Kidney (tissue), 14 donors: Measurements from ENCODE around the gene TMEM120B. TPM values are rescaled to one million over a fixed set of nuclear protein-coding genes. Genes with fewer than 3 reads are reported as not detected.
"Not testable (repeated sequence)": the region's sequence is repeated elsewhere in the genome, so short reads cannot be mapped to it uniquely, and the experiment has no call there.

ENCODE experiments used
- DNase-seq, 5 donors: peaks; one replicate each; pipeline ENCODE4 v3.0.0-alpha.2; 2013 to 2020
- FAIRE-seq: peaks from 2 replicates; lab custom pipeline; 2012; peaks lifted over from hg19 to GRCh38; lab: Jason Lieb, UNC
- H3K27ac ChIP-seq, 2 donors: one replicate each; pipeline ENCODE4 v1.7.0; 2013; ENCODE audit warnings: low read depth in 2 of 2, low read length in 2 of 2, inconsistent platforms in 1 of 2
- H3K27me3 ChIP-seq: one replicate; pipeline ENCODE4 v1.7.1; 2013; ENCODE audit warnings: low read length, inconsistent platforms; ENCODE audit not compliant: control insufficient read depth, insufficient read depth
- H3K36me3 ChIP-seq, 3 donors: one replicate each; pipeline versions ENCODE4 v1.7.0 to v1.7.1; 2013; ENCODE audit warnings: low read length in 3 of 3, control low read depth in 1 of 3, inconsistent platforms in 1 of 3; ENCODE audit not compliant: insufficient read depth in 3 of 3, control insufficient read depth in 2 of 3
- H3K4me1 ChIP-seq, 3 donors: one replicate each; pipeline versions ENCODE4 v1.7.0 to v1.7.1; 2013; ENCODE audit warnings: low read length in 3 of 3, inconsistent platforms in 1 of 3, low read depth in 1 of 3; ENCODE audit not compliant: control insufficient read depth in 2 of 3, insufficient read depth in 2 of 3
- H3K4me3 ChIP-seq, 3 donors: one replicate each; pipeline versions ENCODE4 v1.7.0 to v1.8.1; 2013; ENCODE audit warnings: low read length in 3 of 3, control low read depth in 1 of 3, inconsistent platforms in 1 of 3
- H3K9ac ChIP-seq, 3 donors: one replicate each; pipeline versions ENCODE4 v1.7.0 to v1.7.1; 2013; ENCODE audit warnings: low read length in 3 of 3, control low read depth in 1 of 3, inconsistent platforms in 1 of 3
- H3K9me3 ChIP-seq, 3 donors: one replicate each; pipeline versions ENCODE4 v1.7.0 to v1.7.1; 2013; ENCODE audit warnings: low read length in 3 of 3, control low read depth in 1 of 3, inconsistent platforms in 1 of 3; ENCODE audit not compliant: control insufficient read depth in 2 of 3, insufficient read depth in 1 of 3
- intact Hi-C: fragments of 100-400 bp; cut with DNase I; formaldehyde crosslinking; loops from one replicate; pipeline ENCODE4 v1.11.1; 2022
- polyA plus RNA-seq: library from polyadenylated mRNA; stranded (reverse); fragments of 350-450 nt; fragmentation: Illumina TruSeq; extraction: RNeasy Lipid Tissue Mini Kit (QIAGEN cat#74804); gene quantifications from one replicate; pipeline ENCODE4 v1.2.3, GENCODE V29; 2014; ENCODE audit warnings: low read depth, low replicate concordance; ENCODE audit not compliant: insufficient read depth
- total RNA-seq: library from RNA; stranded (reverse); fragmentation: NEBNext Ultra II Directional; extraction: Animal tissue kit (Norgen Biotek cat#: 25700); gene quantifications from one replicate; pipeline ENCODE4 v1.2.1, GENCODE V29; 2021
- TF ChIP-seq, protein P1 (sequence below): IDR thresholded peaks from 3 replicates; pipeline ENCODE4 v1.5.1; 2012; ENCODE audit warnings: mild to moderate bottlenecking, moderate library complexity, borderline replicate concordance; ENCODE audit not compliant: insufficient read depth; ENCODE audit errors: extremely low read depth
- donor health status: control.
- donor health status: control.
- donor health status: control.
- donor health status: control.
- donor health status: control.
- donor health status: DM: yes; HTN: yes; CAD: no.
- donor health status: Normal renal cell carcinoma (clear cell type).

The TMEM120B gene
- total and polyA plus RNA-seq, 2 donors from 2014 or later = 9.0 to 14.2 TPM

- DNase-seq (peak; percentile 84 to 93 (median 87)), FAIRE-seq (no peak)
- Histone ChIP-seq H3K9me3 (no peaks in the 10 kb centered on the region), H3K9ac (peak overlapping the region in 1 of 3 donors; percentile 34), H3K27me3 (no peaks in the 10 kb centered on the region), H3K36me3 (peaks cover 0 to under 1% (median under 1%) of the 10 kb centered on the region in 3 donors), H3K27ac (peak overlapping the region; percentile 51 to 72), H3K4me3 (no peak overlapping the region), H3K4me1 (peaks cover 0 to 28% (median 12%) of the 10 kb centered on the region in 3 donors)
- TF ChIP-seq, protein P1, sequence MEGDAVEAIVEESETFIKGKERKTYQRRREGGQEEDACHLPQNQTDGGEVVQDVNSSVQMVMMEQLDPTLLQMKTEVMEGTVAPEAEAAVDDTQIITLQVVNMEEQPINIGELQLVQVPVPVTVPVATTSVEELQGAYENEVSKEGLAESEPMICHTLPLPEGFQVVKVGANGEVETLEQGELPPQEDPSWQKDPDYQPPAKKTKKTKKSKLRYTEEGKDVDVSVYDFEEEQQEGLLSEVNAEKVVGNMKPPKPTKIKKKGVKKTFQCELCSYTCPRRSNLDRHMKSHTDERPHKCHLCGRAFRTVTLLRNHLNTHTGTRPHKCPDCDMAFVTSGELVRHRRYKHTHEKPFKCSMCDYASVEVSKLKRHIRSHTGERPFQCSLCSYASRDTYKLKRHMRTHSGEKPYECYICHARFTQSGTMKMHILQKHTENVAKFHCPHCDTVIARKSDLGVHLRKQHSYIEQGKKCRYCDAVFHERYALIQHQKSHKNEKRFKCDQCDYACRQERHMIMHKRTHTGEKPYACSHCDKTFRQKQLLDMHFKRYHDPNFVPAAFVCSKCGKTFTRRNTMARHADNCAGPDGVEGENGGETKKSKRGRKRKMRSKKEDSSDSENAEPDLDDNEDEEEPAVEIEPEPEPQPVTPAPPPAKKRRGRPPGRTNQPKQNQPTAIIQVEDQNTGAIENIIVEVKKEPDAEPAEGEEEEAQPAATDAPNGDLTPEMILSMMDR = no peak
- intact Hi-C loops = no loop called here
Observed at GRCh38 chr12:121789800-121790728, 77.5 kb downstream of the TMEM120B start.

- DNase-seq, H3K9ac ChIP-seq, H3K4me3 ChIP-seq, H3K9me3 ChIP-seq, H3K27me3 ChIP-seq, H3K36me3 ChIP-seq, intact Hi-C loops, H3K27ac ChIP-seq, FAIRE-seq: not testable (repeated sequence)
- H3K4me1 ChIP-seq = peaks cover 0 to 35% (median 17%) of the 10 kb centered on the region in 3 donors
Observed at GRCh38 chr12:121790785-121791184, 78.2 kb downstream of the TMEM120B start.

- no peak for FAIRE-seq
- Histone ChIP-seq H3K4me1 (peaks cover 0 to 43% (median 25%) of the 10 kb centered on the region in 3 donors), H3K9me3 (no peaks in the 10 kb centered on the region), H3K36me3 (peaks cover 2 to 10% (median 2%) of the 10 kb centered on the region in 3 donors), H3K4me3 (no peak overlapping the region), H3K9ac (peak overlapping the region in 1 of 3 donors; percentile 36), H3K27ac (peak overlapping the region; percentile 71 to 79), H3K27me3 (no peaks in the 10 kb centered on the region)
- peak in 3 of 5 donors; percentile 68 to 82 (median 70) for DNase-seq
- intact Hi-C loops = no loop called here
- TF ChIP-seq, protein P1 = no peak
Observed at GRCh38 chr12:121791671-121792551, 79.4 kb downstream of the TMEM120B start.
